ENCODE data around the gene ZNF654. TPM values are rescaled to one million over a fixed set of nuclear protein-coding genes. Genes with fewer than 3 reads are reported as not detected.

Gene ZNF654
- total RNA-seq, 2 donors from 2014 or later, result 12.5 to 18.1 TPM

DNA sequence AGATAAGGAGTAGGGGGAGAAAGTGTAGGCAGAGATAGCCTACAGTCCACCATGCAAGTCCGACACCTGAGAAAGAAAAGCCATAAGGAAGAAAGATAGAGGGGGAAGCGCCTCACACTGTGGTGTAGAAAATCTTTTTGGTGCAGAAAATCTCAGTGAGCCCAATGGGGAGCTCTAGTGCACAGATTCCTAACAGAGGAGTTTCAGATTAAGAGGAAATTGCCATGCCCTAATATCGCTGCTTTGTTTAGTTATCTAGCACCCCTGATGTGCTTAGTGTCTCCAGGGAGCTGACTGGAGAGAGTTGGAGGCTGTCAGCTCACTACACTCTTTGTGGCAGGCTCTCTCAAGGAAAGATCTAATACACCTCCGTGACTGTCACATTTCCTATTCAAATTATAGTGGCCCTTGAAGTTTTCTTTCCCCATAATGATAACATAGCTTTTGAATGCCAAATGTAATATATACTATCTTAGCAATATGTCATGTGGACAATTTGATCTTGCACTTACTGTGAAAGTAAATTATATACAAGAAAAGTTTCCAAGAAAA is 34.0 kb upstream of the ZNF654 start:
- H3K36me3 ChIP-seq, result no peaks in the 10 kb centered on the region
- no peak for DNase-seq (ENCODE audit: low spot score)
- no peaks in the 10 kb centered on the region for H3K27me3 ChIP-seq (replicated peaks; ENCODE audit: insufficient read depth)
- no peak overlapping the region for H3K27ac ChIP-seq
- 83% methylated on average over 4 of the region's 4 CpGs for WGBS
- H3K4me1 ChIP-seq (replicated peaks), result no peaks in the 10 kb centered on the region
- no peaks in the 10 kb centered on the region for H3K9me3 ChIP-seq
- H3K4me3 ChIP-seq, result no peak overlapping the region
- TF ChIP-seq, protein P1, sequence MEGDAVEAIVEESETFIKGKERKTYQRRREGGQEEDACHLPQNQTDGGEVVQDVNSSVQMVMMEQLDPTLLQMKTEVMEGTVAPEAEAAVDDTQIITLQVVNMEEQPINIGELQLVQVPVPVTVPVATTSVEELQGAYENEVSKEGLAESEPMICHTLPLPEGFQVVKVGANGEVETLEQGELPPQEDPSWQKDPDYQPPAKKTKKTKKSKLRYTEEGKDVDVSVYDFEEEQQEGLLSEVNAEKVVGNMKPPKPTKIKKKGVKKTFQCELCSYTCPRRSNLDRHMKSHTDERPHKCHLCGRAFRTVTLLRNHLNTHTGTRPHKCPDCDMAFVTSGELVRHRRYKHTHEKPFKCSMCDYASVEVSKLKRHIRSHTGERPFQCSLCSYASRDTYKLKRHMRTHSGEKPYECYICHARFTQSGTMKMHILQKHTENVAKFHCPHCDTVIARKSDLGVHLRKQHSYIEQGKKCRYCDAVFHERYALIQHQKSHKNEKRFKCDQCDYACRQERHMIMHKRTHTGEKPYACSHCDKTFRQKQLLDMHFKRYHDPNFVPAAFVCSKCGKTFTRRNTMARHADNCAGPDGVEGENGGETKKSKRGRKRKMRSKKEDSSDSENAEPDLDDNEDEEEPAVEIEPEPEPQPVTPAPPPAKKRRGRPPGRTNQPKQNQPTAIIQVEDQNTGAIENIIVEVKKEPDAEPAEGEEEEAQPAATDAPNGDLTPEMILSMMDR (IDR thresholded peaks at IDR 0.05), result no peak
- TF ChIP-seq POLR2AphosphoS5 (IDR thresholded peaks at IDR 0.05) (no peak), POLR2A (IDR thresholded peaks at IDR 0.05) (no peak)
- intact Hi-C loops (cut with DNase I), result no loop called here

DNA sequence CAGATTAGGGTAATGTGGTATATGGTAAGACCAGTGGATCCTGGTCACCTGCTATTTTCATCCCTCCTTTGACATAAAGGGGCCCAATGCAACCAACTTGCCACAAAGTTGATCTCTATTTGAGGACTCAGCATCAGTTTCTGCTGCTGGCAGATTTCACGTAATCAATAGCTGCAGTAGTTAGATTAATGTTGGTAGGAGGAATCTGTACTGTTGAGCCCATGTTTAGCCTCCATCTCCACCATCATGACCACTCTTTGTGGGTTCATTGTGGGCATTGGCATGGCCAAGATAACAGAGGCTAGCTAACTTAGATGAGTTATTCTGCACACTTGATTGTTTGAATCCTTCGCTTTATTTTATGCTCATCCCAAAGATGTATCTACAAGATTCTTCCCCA is 30.2 kb upstream of the ZNF654 start:
- no peak overlapping the region for H3K27ac ChIP-seq
- H3K4me1 ChIP-seq (replicated peaks), result no peaks in the 10 kb centered on the region
- no peak for DNase-seq (ENCODE audit: low spot score)
- no peak for TF ChIP-seq POLR2AphosphoS5 (IDR thresholded peaks at IDR 0.05)
- TF ChIP-seq, protein P1 (IDR thresholded peaks at IDR 0.05), result no peak
- TF ChIP-seq POLR2A (IDR thresholded peaks at IDR 0.05), result no peak
- WGBS, result 98% methylated on average over 2 of the region's 2 CpGs
- H3K36me3 ChIP-seq, result no peaks in the 10 kb centered on the region
- H3K27me3 ChIP-seq (replicated peaks; ENCODE audit: insufficient read depth), result no peaks in the 10 kb centered on the region
- intact Hi-C loops (cut with DNase I), result no loop called here
- H3K9me3 ChIP-seq, result no peaks in the 10 kb centered on the region
- H3K4me3 ChIP-seq, result no peak overlapping the region

DNA sequence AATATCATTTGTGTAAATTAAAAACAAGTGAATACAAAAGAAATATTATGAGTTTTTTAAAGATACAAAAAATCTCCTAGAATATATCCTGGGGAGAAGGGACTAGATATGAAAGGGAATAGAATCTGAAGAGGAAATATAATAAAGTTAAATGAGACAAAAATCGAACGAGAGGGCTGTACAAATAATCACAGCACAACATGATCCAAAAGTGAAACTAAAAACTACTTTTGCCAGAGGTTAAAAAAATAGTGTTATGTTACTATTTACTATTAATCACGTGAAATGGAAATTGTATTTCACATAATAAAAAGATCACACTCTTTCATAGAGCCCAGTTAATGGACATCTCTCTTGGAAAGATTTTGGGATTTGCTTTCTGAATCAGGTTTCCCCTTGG is 28.8 kb upstream of the ZNF654 start:
- intact Hi-C loops (cut with DNase I), result no loop called here
- Histone ChIP-seq H3K36me3 (no peaks in the 10 kb centered on the region), H3K4me3 (no peak overlapping the region), H3K27ac (no peak overlapping the region), H3K4me1 (replicated peaks) (no peaks in the 10 kb centered on the region), H3K27me3 (replicated peaks; ENCODE audit: insufficient read depth) (no peaks in the 10 kb centered on the region), H3K9me3 (no peaks in the 10 kb centered on the region)
- DNase-seq (ENCODE audit: low spot score), result no peak
- WGBS, result 49% methylated on average over 3 of the region's 3 CpGs
- no peak for TF ChIP-seq POLR2AphosphoS5 (IDR thresholded peaks at IDR 0.05)
- TF ChIP-seq, protein P1 (IDR thresholded peaks at IDR 0.05), result no peak
- TF ChIP-seq POLR2A (IDR thresholded peaks at IDR 0.05), result no peak

DNA sequence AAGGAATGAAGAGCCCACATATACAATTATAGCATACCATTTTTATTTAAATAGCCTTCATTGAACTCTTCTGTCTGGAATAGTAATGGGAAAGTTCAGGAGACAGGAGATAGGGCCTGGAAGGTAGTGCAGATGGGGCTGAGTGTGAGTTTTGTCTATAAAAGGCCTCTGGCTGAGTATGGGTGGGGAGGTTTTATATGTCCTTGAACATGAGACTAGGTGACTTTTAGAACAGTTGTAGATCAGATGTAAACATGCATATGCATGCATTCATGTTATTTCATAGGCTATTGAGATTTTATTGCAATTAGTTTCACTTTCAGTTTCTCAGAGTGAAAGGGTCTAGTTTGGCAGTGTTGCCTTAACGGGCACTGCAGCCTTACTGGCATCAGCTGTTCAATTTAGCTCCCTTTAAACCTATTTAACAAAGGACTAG is 27.4 kb upstream of the ZNF654 start:
- Histone ChIP-seq H3K36me3 (no peaks in the 10 kb centered on the region), H3K4me1 (replicated peaks) (no peaks in the 10 kb centered on the region), H3K27ac (peak overlapping the region; percentile 20 to 47), H3K9me3 (no peaks in the 10 kb centered on the region), H3K4me3 (peak overlapping the region; percentile 0 to 14), H3K27me3 (replicated peaks; ENCODE audit: insufficient read depth) (no peaks in the 10 kb centered on the region)
- WGBS, result 0% methylated on average over 1 of the region's 1 CpG
- TF ChIP-seq POLR2A (IDR thresholded peaks at IDR 0.05) (no peak), POLR2AphosphoS5 (IDR thresholded peaks at IDR 0.05) (no peak)
- TF ChIP-seq, protein P1 (IDR thresholded peaks at IDR 0.05), result no peak
- no peak for DNase-seq (ENCODE audit: low spot score)
- intact Hi-C loops (cut with DNase I), result no loop called here

DNA sequence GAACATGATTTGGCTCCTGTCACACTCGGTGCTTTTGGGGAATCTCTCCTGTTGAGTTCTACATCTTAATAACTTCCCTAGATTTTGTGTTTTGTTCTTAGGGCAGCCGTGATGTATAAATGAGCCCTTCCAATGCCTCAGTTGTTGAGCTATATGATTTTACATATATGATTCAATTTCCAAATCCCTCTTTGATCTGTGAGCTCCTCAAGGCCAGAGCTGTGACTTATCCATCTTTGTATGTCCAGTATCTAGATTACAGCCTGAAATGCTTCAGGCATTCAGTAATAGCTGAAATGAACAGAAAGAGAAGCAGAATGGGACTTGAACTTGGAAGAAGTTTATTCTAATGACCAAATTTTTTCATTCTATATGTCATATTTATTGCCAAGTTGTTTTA is 26.8 kb upstream of the ZNF654 start:
- peak overlapping the region in 1 of 2 donors; percentile 14 for H3K4me3 ChIP-seq
- intact Hi-C loops (cut with DNase I), result no loop called here
- no peak for TF ChIP-seq POLR2AphosphoS5 (IDR thresholded peaks at IDR 0.05)
- no peak for TF ChIP-seq POLR2A (IDR thresholded peaks at IDR 0.05)
- TF ChIP-seq, protein P1 (IDR thresholded peaks at IDR 0.05), result no peak
- WGBS, result 15% methylated on average over 2 of the region's 2 CpGs
- no peak for DNase-seq (ENCODE audit: low spot score)
- H3K36me3 ChIP-seq, result no peaks in the 10 kb centered on the region
- H3K27me3 ChIP-seq (replicated peaks; ENCODE audit: insufficient read depth), result no peaks in the 10 kb centered on the region
- H3K4me1 ChIP-seq (replicated peaks), result no peaks in the 10 kb centered on the region
- peak overlapping the region in 1 of 2 donors; percentile 47 for H3K27ac ChIP-seq
- H3K9me3 ChIP-seq, result no peaks in the 10 kb centered on the region

All from prostate gland (tissue), 2 donors.